AG04449 (cell line): ENCODE results near the gene GNG2.

Experiments used
- CTCF ChIA-PET: fragments of 350-600 bp; formaldehyde crosslinking; extraction: SDS; loops from one replicate; lab custom pipeline; 2021; ENCODE audit warnings: antibody characterized with exemption; lab: Yijun Ruan, JAX
- POLR2A ChIA-PET: fragments of 400-600, 350-600 bp; formaldehyde crosslinking; extraction: SDS; loops from one replicate; lab custom pipeline; 2020; ENCODE audit warnings: antibody characterized with exemption, inconsistent platforms; lab: Yijun Ruan, JAX
- DNase-seq: peaks from one replicate; pipeline ENCODE4 v3.0.0-alpha.2; 2010; ENCODE audit warnings: low read depth, low spot score
- H3K4me3 ChIP-seq: 2 replicates; pipeline ENCODE4 v1.5.1; 2011; ENCODE audit warnings: low read depth, mild to moderate bottlenecking, control low read depth, low read length
- CTCF ChIP-seq: IDR thresholded peaks from one replicate; pipeline ENCODE4 v1.5.1; 2011; ENCODE audit warnings: mild to moderate bottlenecking, moderate library complexity, low read length, control low read depth, inconsistent platforms; ENCODE audit not compliant: insufficient read depth; ENCODE audit errors: missing control alignments

Gene GNG2

DNA sequence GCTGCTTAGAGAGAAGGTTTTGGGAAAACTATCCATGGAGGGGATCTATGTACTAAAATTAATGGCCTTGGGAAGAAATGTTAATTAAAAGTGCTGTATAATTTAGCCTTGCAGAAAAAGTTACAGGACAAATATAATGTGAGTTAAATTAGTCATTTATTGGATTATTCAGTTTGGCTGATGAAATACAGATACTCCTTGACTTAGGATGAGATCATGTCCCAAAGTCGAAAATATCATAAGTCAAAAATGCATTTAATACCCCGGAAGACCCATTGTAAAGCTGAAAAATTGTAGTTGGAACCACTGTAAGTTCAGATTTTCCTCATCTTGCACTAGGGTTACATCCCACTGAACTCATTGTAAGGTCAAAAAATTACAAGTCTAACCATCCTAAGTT lies 138.7 kb downstream of the GNG2 start:
- TF ChIP-seq CTCF: no peak
- DNase-seq: no peak
- ChIA-PET POLR2A (interaction anchor here (0.9 to 1.5 kb wide), 2 partner anchors 70 to 71 kb away, joined by 3 read pairs; partner anchors contain the start of gene NID2), CTCF (interaction anchor here (1.4 to 2.3 kb wide), 5 partner anchors 16 to 136 kb away, joined by 3 to 16 read pairs (median 6); no protein-coding TSS in a partner anchor)
- no peak overlapping the region for H3K4me3 ChIP-seq

DNA sequence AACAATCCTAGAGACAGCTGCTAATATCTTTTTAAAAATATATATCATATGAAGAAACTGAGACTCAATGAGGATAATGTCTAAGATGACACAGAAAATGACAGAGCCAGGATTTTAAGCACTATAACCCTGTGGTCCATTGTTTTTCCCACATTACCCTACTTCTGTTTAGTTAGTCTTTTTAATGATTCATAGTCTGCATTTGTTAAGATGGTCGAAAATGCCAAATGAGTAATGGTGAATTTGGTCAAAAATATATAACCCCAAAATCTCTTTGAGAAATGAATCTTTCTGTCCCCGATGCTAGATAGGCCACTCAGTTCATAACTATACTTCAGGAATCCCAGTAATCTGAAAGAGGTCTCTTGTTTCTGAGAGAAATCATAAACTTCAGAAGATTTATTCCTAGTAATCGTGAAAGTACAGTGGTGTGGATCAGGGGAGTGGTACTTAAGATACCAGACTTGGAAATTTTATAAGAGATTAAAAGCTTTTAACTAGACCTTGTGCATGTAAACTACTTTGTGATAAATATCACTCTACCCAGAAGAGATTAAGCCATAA lies 139.7 kb downstream of the GNG2 start:
- TF ChIP-seq CTCF: no peak
- no peak for DNase-seq
- ChIA-PET CTCF (interaction anchor here (0.7 to 2.0 kb wide), 4 partner anchors 10 to 132 kb away, joined by 3 to 16 read pairs (median 4); no protein-coding TSS in a partner anchor), POLR2A (no interaction called here)
- H3K4me3 ChIP-seq: no peak overlapping the region

DNA sequence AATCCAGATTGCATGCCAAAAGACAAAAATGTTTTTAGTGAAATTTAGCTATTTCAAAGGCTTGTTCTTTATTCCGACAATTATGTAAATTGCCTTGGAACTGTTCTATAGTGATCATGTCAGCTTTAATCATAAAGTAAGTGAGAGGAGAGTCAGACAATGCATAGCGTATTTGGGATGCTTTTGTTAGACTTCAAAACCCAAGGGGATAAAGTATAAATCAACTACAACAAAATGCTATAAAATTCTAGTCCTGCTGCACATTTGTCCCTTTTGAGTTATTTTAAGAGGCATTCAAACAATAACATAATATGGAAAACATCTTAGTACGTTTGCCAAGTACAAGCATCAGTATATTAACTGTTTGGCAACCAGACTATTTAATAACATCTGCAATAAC lies 140.3 kb downstream of the GNG2 start:
- TF ChIP-seq CTCF: no peak
- ChIA-PET POLR2A (no interaction called here), CTCF (interaction anchor here (0.7 to 2.0 kb wide), 4 partner anchors 9 to 131 kb away, joined by 3 to 16 read pairs (median 4); no protein-coding TSS in a partner anchor)
- no peak for DNase-seq
- H3K4me3 ChIP-seq: no peak overlapping the region

GRCh38 chr14:52002542-52002941 lies 142.1 kb downstream of the GNG2 start:
- H3K4me3 ChIP-seq: no peak overlapping the region
- ChIA-PET CTCF (interaction anchor here (0.7 to 2.1 kb wide), 5 partner anchors 11 to 130 kb away, joined by 3 to 9 read pairs (median 6); no protein-coding TSS in a partner anchor), POLR2A (no interaction called here)
- no peak for DNase-seq
- TF ChIP-seq CTCF: no peak

DNA sequence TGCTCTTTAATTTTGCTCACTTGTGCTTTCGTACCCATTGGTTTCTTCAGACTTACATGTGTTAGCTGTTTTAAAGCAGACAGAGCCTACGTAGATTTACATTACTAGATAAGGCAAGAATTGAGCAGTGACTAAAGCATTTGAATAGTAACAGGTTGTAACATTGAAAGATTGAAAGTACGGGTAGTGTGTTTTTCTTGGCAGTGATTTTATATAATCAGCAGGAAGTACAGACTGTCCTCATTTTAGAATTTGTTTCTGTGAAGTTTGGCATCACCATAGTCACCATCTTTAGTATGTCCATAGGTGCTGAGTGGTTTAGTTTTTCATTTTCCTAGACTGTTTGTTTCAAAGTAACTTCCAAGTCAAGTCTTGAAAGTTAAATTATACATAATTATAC lies 142.9 kb downstream of the GNG2 start:
- no peak for TF ChIP-seq CTCF
- no peak for DNase-seq
- ChIA-PET CTCF (interaction anchor here (1.0 to 2.1 kb wide), 4 partner anchors 10 to 129 kb away, joined by 3 to 9 read pairs (median 4); no protein-coding TSS in a partner anchor), POLR2A (no interaction called here)
- H3K4me3 ChIP-seq: no peak overlapping the region

GRCh38 chr14:52005625-52006024 lies 145.2 kb downstream of the GNG2 start:
- no peak for TF ChIP-seq CTCF
- no peak for DNase-seq
- no peak overlapping the region for H3K4me3 ChIP-seq
- CTCF ChIA-PET: interaction anchor here (1.3 to 3.9 kb wide), 4 partner anchors 9 to 130 kb away, joined by 3 to 22 read pairs (median 10); no protein-coding TSS in a partner anchor
- POLR2A ChIA-PET: no interaction called here
